ENCODE data around the gene MTHFD1. TPM values are rescaled to one million over a fixed set of nuclear protein-coding genes. Genes with fewer than 3 reads are reported as not detected.

Gene MTHFD1
- total and polyA plus RNA-seq, 9 of the 15 experiments (the other 6 are each of a cell fraction or from before 2014, with no cell fraction given): 66.7 to 158 (median 90.9) TPM

DNA sequence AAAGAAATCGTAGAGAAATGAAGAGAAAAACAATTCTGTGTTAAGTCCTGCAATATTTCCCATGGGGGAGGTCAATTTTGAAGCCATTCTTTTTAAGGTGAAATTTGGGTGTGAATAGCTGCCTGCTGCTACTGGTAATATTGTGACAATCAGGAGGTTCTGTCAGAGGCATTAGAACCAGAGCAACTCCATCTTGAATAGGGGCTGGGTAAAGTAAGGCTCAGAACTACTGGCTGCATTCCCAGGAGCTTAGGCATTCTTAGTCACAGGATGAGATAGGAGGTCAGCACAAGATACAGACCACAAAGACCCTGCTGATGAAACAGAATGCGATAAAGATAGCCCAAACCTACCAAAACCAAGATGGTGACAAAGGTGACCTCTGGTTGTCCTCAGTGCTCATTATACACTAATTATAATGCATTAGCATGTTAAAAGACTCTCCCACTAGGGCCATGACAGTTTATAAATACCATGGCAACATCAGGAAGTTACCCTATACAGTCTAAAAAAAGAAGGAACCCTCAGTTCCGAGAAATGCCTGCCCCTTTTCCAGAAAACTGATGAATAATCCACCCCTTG is 24.8 kb upstream of the MTHFD1 start (continued):
- TF ChIP-seq TSHZ1 (CRISPR knock-in tag; IDR thresholded peaks at IDR 0.05) (peak; percentile 99), ZKSCAN1 (IDR thresholded peaks at IDR 0.05; ENCODE audit: low read depth, low read length) (no peak), ZZZ3 (IDR thresholded peaks at IDR 0.05) (no peak), GTF2E2 (tag; IDR thresholded peaks at IDR 0.05) (peak; percentile 90), ZNF133 (CRISPR knock-in tag; IDR thresholded peaks at IDR 0.05) (peak; percentile 98), JUNB (CRISPR knock-in tag; conservative IDR thresholded peaks at IDR 0.05) (peak; percentile 78), E2F3 (CRISPR knock-in tag; IDR thresholded peaks at IDR 0.05) (peak; percentile 99), RFX7 (CRISPR knock-in tag; IDR thresholded peaks at IDR 0.05) (peak; percentile 95), ZNF253 (CRISPR knock-in tag; conservative IDR thresholded peaks at IDR 0.05) (peak; percentile 88; the same call in 1 of the 2 replicates), FOS (IDR thresholded peaks at IDR 0.05; ENCODE audit: extremely low read depth, insufficient read length) (no peak), TRIM25 (IDR thresholded peaks at IDR 0.05; ENCODE audit: borderline replicate concordance) (no peak), SAFB2 (IDR thresholded peaks at IDR 0.05; ENCODE audit: borderline replicate concordance, low read depth, low read length, severe bottlenecking) (no peak), DDX20 (tag; IDR thresholded peaks at IDR 0.05; ENCODE audit: low read depth) (peak; percentile 100), POLR3G (IDR thresholded peaks at IDR 0.05; ENCODE audit: extremely low read depth, insufficient read length, insufficient replicate concordance) (no peak), TCF3 (CRISPR knock-in tag; IDR thresholded peaks at IDR 0.05) (peak; percentile 32), MXD1 (CRISPR knock-in tag; IDR thresholded peaks at IDR 0.05; ENCODE audit: borderline replicate concordance, poor library complexity, severe bottlenecking) (peak; percentile 84), NCOA2 (IDR thresholded peaks at IDR 0.05; ENCODE audit: partially characterized antibody in 2 of 2) (no peak)
- TF ChIP-seq, protein P1, sequence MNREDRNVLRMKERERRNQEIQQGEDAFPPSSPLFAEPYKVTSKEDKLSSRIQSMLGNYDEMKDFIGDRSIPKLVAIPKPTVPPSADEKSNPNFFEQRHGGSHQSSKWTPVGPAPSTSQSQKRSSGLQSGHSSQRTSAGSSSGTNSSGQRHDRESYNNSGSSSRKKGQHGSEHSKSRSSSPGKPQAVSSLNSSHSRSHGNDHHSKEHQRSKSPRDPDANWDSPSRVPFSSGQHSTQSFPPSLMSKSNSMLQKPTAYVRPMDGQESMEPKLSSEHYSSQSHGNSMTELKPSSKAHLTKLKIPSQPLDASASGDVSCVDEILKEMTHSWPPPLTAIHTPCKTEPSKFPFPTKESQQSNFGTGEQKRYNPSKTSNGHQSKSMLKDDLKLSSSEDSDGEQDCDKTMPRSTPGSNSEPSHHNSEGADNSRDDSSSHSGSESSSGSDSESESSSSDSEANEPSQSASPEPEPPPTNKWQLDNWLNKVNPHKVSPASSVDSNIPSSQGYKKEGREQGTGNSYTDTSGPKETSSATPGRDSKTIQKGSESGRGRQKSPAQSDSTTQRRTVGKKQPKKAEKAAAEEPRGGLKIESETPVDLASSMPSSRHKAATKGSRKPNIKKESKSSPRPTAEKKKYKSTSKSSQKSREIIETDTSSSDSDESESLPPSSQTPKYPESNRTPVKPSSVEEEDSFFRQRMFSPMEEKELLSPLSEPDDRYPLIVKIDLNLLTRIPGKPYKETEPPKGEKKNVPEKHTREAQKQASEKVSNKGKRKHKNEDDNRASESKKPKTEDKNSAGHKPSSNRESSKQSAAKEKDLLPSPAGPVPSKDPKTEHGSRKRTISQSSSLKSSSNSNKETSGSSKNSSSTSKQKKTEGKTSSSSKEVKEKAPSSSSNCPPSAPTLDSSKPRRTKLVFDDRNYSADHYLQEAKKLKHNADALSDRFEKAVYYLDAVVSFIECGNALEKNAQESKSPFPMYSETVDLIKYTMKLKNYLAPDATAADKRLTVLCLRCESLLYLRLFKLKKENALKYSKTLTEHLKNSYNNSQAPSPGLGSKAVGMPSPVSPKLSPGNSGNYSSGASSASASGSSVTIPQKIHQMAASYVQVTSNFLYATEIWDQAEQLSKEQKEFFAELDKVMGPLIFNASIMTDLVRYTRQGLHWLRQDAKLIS (CRISPR knock-in tag; IDR thresholded peaks at IDR 0.05): no peak
